B cell (primary cell): ENCODE data around the gene RPL11. TPM values are rescaled to one million over a fixed set of nuclear protein-coding genes. Genes with fewer than 3 reads are reported as not detected.

Experiments used
- ATAC-seq: fragments of 200-7000 bp; cut with Tn5 transposase; one replicate; pipeline ENCODE4 v1.10.0; 2021; ENCODE audit warnings: low read depth, mild to moderate bottlenecking, moderate number of reproducible peaks, moderate library complexity
- CTCF ChIA-PET: fragments of 350-600 bp; sonication (Branson Sonifier 250); formaldehyde crosslinking; loops from one replicate; lab custom pipeline; 2021; ENCODE audit warnings: antibody characterized with exemption, inconsistent platforms; lab: Charles Lee
- POLR2A ChIA-PET: fragments of 350-600 bp; sonication (Branson Sonifier 250); formaldehyde crosslinking; loops from one replicate; lab custom pipeline; 2021; ENCODE audit warnings: antibody characterized with exemption; lab: Charles Lee
- DNase-seq: peaks from one replicate; pipeline ENCODE4 v3.0.0; 2013
- H2AFZ ChIP-seq: 2 replicates; pipeline ENCODE4 v1.6.1; 2012; ENCODE audit warnings: mild to moderate bottlenecking, low read depth, low read length; ENCODE audit not compliant: insufficient read depth, poor library complexity, severe bottlenecking
- H3K27ac ChIP-seq, 2 donors: 1 replicate in 1 of 2; 2 replicates in 1 of 2; pipeline ENCODE4 v1.5.1; 2012 to 2013; ENCODE audit warnings: low read length in 2 of 2, mild to moderate bottlenecking in 2 of 2, moderate library complexity in 1 of 2
- H3K27me3 ChIP-seq, 4 experiments: fragments of 200-600 bp in 1 of 4; sonication (generic) in 1 of 4; replicated peaks in 1 of 4; 1 replicate in 2 of 4; 2 replicates in 2 of 4; pipeline versions ENCODE4 v1.6.1 to v1.7.0; 2013 to 2016; ENCODE audit warnings: low read length in 3 of 4, mild to moderate bottlenecking in 2 of 4, mixed read lengths in 1 of 4, moderate library complexity in 1 of 4; ENCODE audit not compliant: insufficient read depth in 4 of 4, control insufficient read depth in 3 of 4; ENCODE audit errors: control extremely low read depth in 1 of 4
- H3K36me3 ChIP-seq, 2 experiments: replicated peaks in 1 of 2; 1 replicate in 1 of 2; 2 replicates in 1 of 2; pipeline versions ENCODE4 v1.6.1 to v1.7.1; 2013; ENCODE audit warnings: low read length in 1 of 2; ENCODE audit not compliant: insufficient read depth in 2 of 2, control insufficient read depth in 1 of 2; ENCODE audit errors: control extremely low read depth in 1 of 2, extremely low read depth in 1 of 2
- H3K4me1 ChIP-seq, 2 donors: fragments of 200-600 bp in 1 of 2; sonication (generic) in 1 of 2; 1 replicate in 1 of 2; 2 replicates in 1 of 2; pipeline versions ENCODE4 v1.5.1 to v1.6.1; 2013 to 2017; ENCODE audit warnings: low read length in 2 of 2; ENCODE audit not compliant: control insufficient read depth in 2 of 2, insufficient read depth in 2 of 2
- H3K4me2 ChIP-seq: replicated peaks from 2 replicates; pipeline ENCODE3; 2012; ENCODE audit warnings: mild to moderate bottlenecking, low read depth, low read length; ENCODE audit not compliant: poor library complexity, severe bottlenecking
- H3K4me3 ChIP-seq, 5 experiments: fragments of 200-600 bp in 1 of 5; sonication (generic) in 1 of 5; 1 replicate in 3 of 5; 2 replicates in 2 of 5; pipeline versions ENCODE4 v1.5.1 to v1.7.0; 2011 to 2016; ENCODE audit warnings: low read length in 4 of 5, mild to moderate bottlenecking in 4 of 5, low read depth in 2 of 5, control low read depth in 1 of 5, moderate library complexity in 1 of 5; ENCODE audit not compliant: insufficient read depth in 1 of 5; ENCODE audit errors: control extremely low read depth in 1 of 5, extremely low read depth in 1 of 5
- H3K79me2 ChIP-seq: fragments of 200-600 bp; sonication (generic); one replicate; pipeline ENCODE4 v1.6.0; 2016; ENCODE audit warnings: low read length; ENCODE audit not compliant: control insufficient read depth, insufficient read depth
- H3K9ac ChIP-seq: fragments of 200-600 bp; sonication (generic); 2 replicates; pipeline ENCODE4 v1.6.1; 2017; ENCODE audit warnings: mild to moderate bottlenecking, low read length, moderate library complexity
- H3K9me3 ChIP-seq, 3 donors: one replicate each; pipeline versions ENCODE4 v1.6.1 to v1.7.1; 2013; ENCODE audit warnings: low read length in 2 of 3; ENCODE audit not compliant: control insufficient read depth in 2 of 3, insufficient read depth in 1 of 3; ENCODE audit errors: control extremely low read depth in 1 of 3
- H4K20me1 ChIP-seq: 2 replicates; pipeline ENCODE4 v1.6.0; 2012; ENCODE audit warnings: mild to moderate bottlenecking, low read length; ENCODE audit not compliant: insufficient read depth, control insufficient read depth, poor library complexity, severe bottlenecking
- H3K27ac Mint-ChIP-seq: one replicate; pipeline ENCODE4 v1.8.0; 2021; ENCODE audit warnings: mixed read lengths
- H3K27me3 Mint-ChIP-seq: one replicate; pipeline ENCODE4 v1.8.0; 2021; ENCODE audit warnings: mixed read lengths
- H3K4me1 Mint-ChIP-seq: one replicate; pipeline ENCODE4 v1.8.0; 2021; ENCODE audit warnings: mixed read lengths
- H3K4me3 Mint-ChIP-seq: one replicate; pipeline ENCODE4 v1.8.0; 2021; ENCODE audit warnings: mixed read lengths
- H3K9me3 Mint-ChIP-seq: one replicate; pipeline ENCODE4 v1.8.0; 2022; ENCODE audit warnings: mixed read lengths; ENCODE audit not compliant: insufficient read depth
- CTCF ChIP-seq: fragments of 200-600 bp; IDR thresholded peaks from one replicate; pipeline ENCODE4 v1.8.0; 2022; ENCODE audit warnings: antibody characterized with exemption, mild to moderate bottlenecking
- EZH2 ChIP-seq: IDR thresholded peaks from 2 replicates; pipeline ENCODE4 v1.6.1; 2012; ENCODE audit warnings: borderline replicate concordance, low read depth, mild to moderate bottlenecking, moderate library complexity, low read length; ENCODE audit not compliant: insufficient read depth, poor library complexity, severe bottlenecking
- WGBS: methylation state at CpG from one replicate; pipeline ENCODE4 v1.1.5; 2013; ENCODE audit warnings: missing lambda C conversion rate; ENCODE audit not compliant: insufficient coverage; 5-methylcytosine and 5-hydroxymethylcytosine counted together
- intact Hi-C: fragments of 100-400 bp; cut with micrococcal nuclease; formaldehyde crosslinking; loops from one replicate; pipeline ENCODE4 v1.10.0; 2022
- polyA plus RNA-seq: library from polyadenylated mRNA; depleted of rRNA; stranded (reverse); fragments of >200 nt; gene quantifications from 2 replicates; pipeline ENCODE4 v1.2.3, GENCODE V29; 2012
- total RNA-seq, 2 donors: library from RNA; stranded (reverse); fragments of 120-200 nt in 1 of 2; gene quantifications; 1 replicate in 1 of 2; 2 replicates in 1 of 2; pipeline versions ENCODE4 v1.2.3 to v1.2.4, GENCODE V29; 2013 to 2022

Gene RPL11
- total and polyA plus RNA-seq, 2 donors (not counting 1 experiment from before 2014, with no cell fraction given), result 1,373 to 1,539 TPM

GRCh38 chr1:23720256-23720995 lies 28.8 kb downstream of the RPL11 start:
- ChIA-PET POLR2A (interaction anchor here (0.5 to 1.8 kb wide), 4 partner anchors 21 to 30 kb away, joined by 3 to 4 read pairs (median 3); partner anchors contain the start of gene RPL11), CTCF (interaction anchor here (0.9 to 1.1 kb wide), 3 partner anchors 14 to 29 kb away, joined by 3 to 6 read pairs (median 3); partner anchors contain the start of gene RPL11)
- Histone ChIP-seq H3K9ac (peak overlapping the region; percentile 5), H3K4me2 (peak overlapping the region; percentile 45), H3K4me1 (peaks cover 32 to 37% of the 10 kb centered on the region in 2 donors), H3K27me3 (no peaks in the 10 kb centered on the region), H3K4me3 (no peak overlapping the region), H3K79me2 (peaks cover 27% of the 10 kb centered on the region), H2AFZ (peak overlapping the region; percentile 43), H4K20me1 (no peaks in the 10 kb centered on the region), H3K27ac (peak overlapping the region; percentile 60 to 74), H3K36me3 (no peaks in the 10 kb centered on the region), H3K9me3 (no peaks in the 10 kb centered on the region)
- TF ChIP-seq CTCF (no peak), EZH2 (no peak)
- peak; percentile 51 for ATAC-seq
- peak overlapping the region; percentile 81 for H3K27ac Mint-ChIP-seq
- intact Hi-C loops, result loop anchor here (2.0 to 10.0 kb wide), 3 partner anchors 28 to 166 kb away; partner anchors contain the start of gene ID3
- WGBS, result 56% methylated on average over 9 of the region's 10 CpGs
- peak; percentile 50 for DNase-seq
- H3K4me3 Mint-ChIP-seq, result peak overlapping the region; percentile 53
- no peaks in the 10 kb centered on the region for H3K9me3 Mint-ChIP-seq
- no peaks in the 10 kb centered on the region for H3K27me3 Mint-ChIP-seq
- H3K4me1 Mint-ChIP-seq, result peaks cover 49% of the 10 kb centered on the region

- H3K27ac ChIP-seq, result peak overlapping the region; percentile 34 to 50
- no peak overlapping the region for H3K9ac ChIP-seq
- H3K27ac Mint-ChIP-seq, result peak overlapping the region; percentile 78
- no peaks in the 10 kb centered on the region for H3K9me3 ChIP-seq
- POLR2A ChIA-PET, result interaction anchor here (0.6 to 2.4 kb wide), 10 partner anchors 21 to 702 kb away, joined by 3 to 17 read pairs (median 4); partner anchors contain the start of genes ELOA and RPL11
- peak overlapping the region in 1 of 5 experiments; percentile 27 for H3K4me3 ChIP-seq
- TF ChIP-seq EZH2, result no peak
- no peak for TF ChIP-seq CTCF
- peaks cover 61% of the 10 kb centered on the region for H3K4me1 Mint-ChIP-seq
- ATAC-seq (peak; percentile 70), DNase-seq (peak; percentile 48)
- no peak overlapping the region for H2AFZ ChIP-seq
- H3K9me3 Mint-ChIP-seq, result no peaks in the 10 kb centered on the region
- no peaks in the 10 kb centered on the region for H3K27me3 ChIP-seq
- intact Hi-C loops, result loop anchor here (1.0 to 10.0 kb wide), 3 partner anchors 23 to 168 kb away; partner anchors contain the start of gene ID3
- no peaks in the 10 kb centered on the region for H4K20me1 ChIP-seq
- no peaks in the 10 kb centered on the region for H3K36me3 ChIP-seq
- peak overlapping the region; percentile 66 for H3K4me2 ChIP-seq
- no peaks in the 10 kb centered on the region for H3K27me3 Mint-ChIP-seq
- peaks cover 23% of the 10 kb centered on the region for H3K79me2 ChIP-seq
- WGBS, result 24% methylated on average over 3 of the region's 3 CpGs
- peaks cover 48% of the 10 kb centered on the region in 2 donors for H3K4me1 ChIP-seq
- H3K4me3 Mint-ChIP-seq, result peak overlapping the region; percentile 76
- CTCF ChIA-PET, result interaction anchor here (0.7 to 3.3 kb wide), 12 partner anchors 11 to 190 kb away, joined by 3 to 26 read pairs (median 4); partner anchors contain the start of genes CNR2, ELOA and RPL11
Measured at GRCh38 chr1:23722652-23723051, 31.0 kb downstream of the RPL11 start.
